Common myeloid progenitor, CD34-positive (primary cell): ENCODE data around the gene TEX29.

Experiments
- CTCF ChIA-PET: fragments of 350-600 bp; sonication (Branson Sonifier 250); formaldehyde crosslinking; loops from one replicate; lab custom pipeline; 2021; ENCODE audit warnings: antibody characterized with exemption; lab: Charles Lee
- POLR2A ChIA-PET: fragments of 350-600 bp; sonication (Branson Sonifier 250); formaldehyde crosslinking; loops from one replicate; lab custom pipeline; 2021; ENCODE audit warnings: antibody characterized with exemption; lab: Charles Lee
- DNase-seq, 3 donors: peaks; one replicate each; pipeline versions ENCODE4 v3.0.0 to v3.0.0-alpha.2; 2013
- H3K27ac ChIP-seq, 2 experiments: 1 replicate in 1 of 2; 2 replicates in 1 of 2; pipeline ENCODE4 v1.7.0; 2013; ENCODE audit warnings: inconsistent platforms in 2 of 2, low read length in 2 of 2, mild to moderate bottlenecking in 2 of 2, low read depth in 1 of 2, moderate library complexity in 1 of 2; ENCODE audit not compliant: severe bottlenecking in 2 of 2, insufficient read depth in 1 of 2, poor library complexity in 1 of 2
- H3K27me3 ChIP-seq, 5 experiments: replicated peaks in 2 of 5; 1 replicate in 3 of 5; 2 replicates in 2 of 5; pipeline versions ENCODE4 v1.6.1 to v1.7.0; 2013; ENCODE audit warnings: low read length in 4 of 5, mild to moderate bottlenecking in 2 of 5, moderate library complexity in 2 of 5, inconsistent platforms in 1 of 5; ENCODE audit not compliant: insufficient read depth in 5 of 5, control insufficient read depth in 4 of 5
- H3K36me3 ChIP-seq, 4 experiments: 1 replicate in 2 of 4; 2 replicates in 2 of 4; pipeline versions ENCODE4 v1.6.1 to v1.7.0; 2013; ENCODE audit warnings: low read length in 3 of 4, control low read depth in 1 of 4, mild to moderate bottlenecking in 1 of 4; ENCODE audit not compliant: control insufficient read depth in 4 of 4, insufficient read depth in 4 of 4
- H3K4me1 ChIP-seq, 4 experiments: 1 replicate in 3 of 4; 2 replicates in 1 of 4; pipeline versions ENCODE4 v1.6.1 to v1.7.1; 2013; ENCODE audit warnings: low read length in 3 of 4, mild to moderate bottlenecking in 3 of 4, control low read depth in 1 of 4, inconsistent platforms in 1 of 4, moderate library complexity in 1 of 4; ENCODE audit not compliant: control insufficient read depth in 4 of 4, insufficient read depth in 4 of 4; ENCODE audit errors: control extremely low read depth in 1 of 4
- H3K4me3 ChIP-seq, 7 experiments: 1 replicate in 4 of 7; 2 replicates in 3 of 7; pipeline versions ENCODE4 v1.5.1 to v1.7.0; 2013; ENCODE audit warnings: mild to moderate bottlenecking in 7 of 7, low read length in 6 of 7, moderate library complexity in 6 of 7, inconsistent platforms in 2 of 7, low read depth in 2 of 7, control low read depth in 1 of 7; ENCODE audit not compliant: insufficient read depth in 4 of 7, control insufficient read depth in 1 of 7; ENCODE audit errors: extremely low read depth in 1 of 7
- H3K9me3 ChIP-seq, 5 experiments: 1 replicate in 4 of 5; 2 replicates in 1 of 5; pipeline versions ENCODE4 v1.6.1 to v1.7.1; 2013; ENCODE audit warnings: low read length in 4 of 5, mild to moderate bottlenecking in 2 of 5, inconsistent platforms in 1 of 5, low read depth in 1 of 5, moderate library complexity in 1 of 5; ENCODE audit not compliant: control insufficient read depth in 4 of 5, insufficient read depth in 2 of 5; ENCODE audit errors: control extremely low read depth in 1 of 5
- WGBS: methylation state at CpG from one replicate; pipeline ENCODE4 v1.1.5; 2013; ENCODE audit not compliant: insufficient coverage; 5-methylcytosine and 5-hydroxymethylcytosine counted together

TEX29 gene

DNA sequence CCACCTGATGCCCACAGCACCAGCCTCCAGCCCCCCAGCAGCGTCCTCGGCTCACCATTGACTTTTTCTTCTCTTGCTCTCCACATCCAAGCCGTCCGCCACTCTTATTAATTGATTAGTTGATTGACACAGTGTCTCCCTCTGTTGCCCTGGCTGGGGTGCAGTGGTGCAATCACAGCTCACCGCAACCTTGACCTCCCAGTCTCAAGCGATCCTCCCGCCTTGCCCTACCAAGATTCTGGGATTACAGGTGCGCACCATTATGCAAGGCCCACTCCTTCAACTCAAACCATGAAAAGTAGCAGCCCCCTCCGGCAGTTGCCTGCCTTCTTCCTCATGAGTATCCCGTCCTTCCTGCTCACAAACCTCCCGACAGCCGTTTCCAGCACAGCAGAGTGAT lies 921 bp upstream of the TEX29 start:
- ChIA-PET CTCF (no interaction called here), POLR2A (no interaction called here)
- peaks cover 0 to 10% (median 1%) of the 10 kb centered on the region in 5 experiments for H3K27me3 ChIP-seq
- DNase-seq: no peak
- H3K4me3 ChIP-seq: no peak overlapping the region
- no peak overlapping the region for H3K27ac ChIP-seq
- no peaks in the 10 kb centered on the region for H3K9me3 ChIP-seq
- no peaks in the 10 kb centered on the region for H3K36me3 ChIP-seq
- WGBS: 95% methylated on average over 10 of the region's 12 CpGs
- H3K4me1 ChIP-seq: no peaks in the 10 kb centered on the region

DNA sequence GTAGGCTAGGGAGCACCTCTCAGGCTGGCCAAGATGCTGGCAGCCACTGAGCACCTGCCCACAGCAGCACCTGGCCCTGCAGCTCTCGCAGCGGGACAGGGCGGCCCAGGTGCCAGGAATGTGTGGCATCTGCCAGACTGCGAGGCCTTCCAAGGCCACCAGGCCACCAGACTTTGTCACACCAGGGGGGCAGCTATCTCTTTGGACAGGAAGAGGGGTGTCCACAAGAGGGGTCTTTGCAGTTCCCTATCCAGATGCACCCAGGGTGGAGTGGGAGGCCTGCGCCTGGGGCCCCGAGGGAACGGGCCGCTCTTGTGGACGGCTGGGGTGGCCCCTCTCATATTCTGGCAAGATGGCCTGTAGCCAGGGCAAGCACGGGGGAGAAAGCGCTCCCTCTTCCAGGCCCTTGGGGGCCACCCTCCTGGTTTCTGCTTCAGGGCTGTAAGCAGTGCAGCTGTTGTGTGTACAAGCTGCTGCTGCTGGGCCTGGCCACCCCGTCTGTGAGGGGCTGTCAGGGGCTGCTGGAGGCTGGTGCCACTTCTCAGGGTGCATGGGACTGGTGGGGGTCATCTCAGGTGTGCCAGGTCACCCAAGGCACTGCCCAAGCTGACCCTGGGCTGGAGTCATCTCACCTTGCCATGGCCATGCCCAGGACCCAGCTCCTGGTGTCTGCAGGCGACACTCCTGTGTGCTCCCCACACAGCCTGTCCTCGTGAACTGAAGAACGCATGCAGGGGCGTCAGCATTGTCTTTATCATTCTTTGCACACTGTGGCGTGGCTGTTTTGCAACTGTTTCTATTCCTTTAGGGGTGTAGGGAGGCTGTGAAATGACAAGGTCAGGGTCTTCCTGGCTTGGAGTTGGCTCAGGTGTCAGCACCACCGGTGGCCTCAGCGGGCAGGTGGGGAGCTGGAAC lies 1.8 kb downstream of the TEX29 start:
- ChIA-PET CTCF (no interaction called here), POLR2A (no interaction called here)
- Histone ChIP-seq H3K27me3 (peaks cover 0 to 15% (median 3%) of the 10 kb centered on the region in 5 experiments), H3K27ac (no peak overlapping the region), H3K4me3 (no peak overlapping the region), H3K9me3 (no peaks in the 10 kb centered on the region), H3K4me1 (no peaks in the 10 kb centered on the region), H3K36me3 (no peaks in the 10 kb centered on the region)
- WGBS: 94% methylated on average over 15 of the region's 19 CpGs
- DNase-seq: no peak

DNA sequence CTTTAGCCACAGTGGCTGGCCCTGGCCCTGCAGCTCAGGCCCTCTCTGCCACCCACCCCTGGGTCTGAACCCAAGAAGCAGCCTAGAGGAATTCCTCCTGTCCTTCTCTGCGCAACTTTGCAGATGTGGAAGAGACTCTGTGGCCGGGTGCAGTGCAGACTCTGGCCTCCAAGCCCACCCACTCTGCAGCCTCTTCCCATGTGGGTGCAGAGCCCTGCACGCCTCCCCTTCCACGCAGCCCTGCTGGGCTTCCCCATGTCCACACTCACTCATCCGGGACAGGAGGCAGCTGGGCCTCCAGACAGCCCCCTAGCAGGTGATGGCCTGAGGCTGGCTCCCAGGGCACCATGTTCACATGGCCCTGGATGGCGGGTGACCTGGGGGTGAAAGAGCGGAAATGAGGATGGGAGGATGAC lies 2.5 kb downstream of the TEX29 start:
- no peaks in the 10 kb centered on the region for H3K4me1 ChIP-seq
- POLR2A ChIA-PET: no interaction called here
- CTCF ChIA-PET: interaction anchor here (0.6 kb wide), 1 partner anchor 624 kb away, joined by 3 read pairs; no protein-coding TSS in a partner anchor
- H3K27ac ChIP-seq: no peak overlapping the region
- DNase-seq: no peak
- no peak overlapping the region for H3K4me3 ChIP-seq
- H3K27me3 ChIP-seq: peaks cover 0 to 20% (median 3%) of the 10 kb centered on the region in 5 experiments
- H3K36me3 ChIP-seq: no peaks in the 10 kb centered on the region
- H3K9me3 ChIP-seq: no peaks in the 10 kb centered on the region
- 92% methylated on average over 5 of the region's 7 CpGs for WGBS

DNA sequence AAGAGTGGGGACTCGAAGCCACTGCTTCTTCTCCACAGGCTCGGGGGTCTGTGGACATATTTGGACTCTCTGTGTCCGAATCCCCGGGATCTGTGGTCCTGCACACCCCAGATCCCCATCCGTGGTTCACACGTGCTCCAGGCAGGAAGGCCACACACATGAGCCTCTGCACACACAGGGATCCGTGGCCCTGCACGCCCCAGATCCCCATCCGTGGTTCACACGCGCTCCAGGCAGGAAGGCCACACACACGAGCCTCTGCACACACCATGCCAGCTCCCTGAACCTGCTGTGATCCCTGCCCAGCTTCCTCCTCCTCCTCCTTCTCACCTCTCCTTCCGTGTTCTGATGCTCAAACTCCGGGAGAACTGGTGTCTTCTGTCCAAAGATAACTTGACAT lies 3.1 kb downstream of the TEX29 start:
- 92% methylated on average over 12 of the region's 14 CpGs for WGBS
- CTCF ChIA-PET: interaction anchor here (0.6 kb wide), 1 partner anchor 625 kb away, joined by 3 read pairs; no protein-coding TSS in a partner anchor
- no peak for DNase-seq
- Histone ChIP-seq H3K9me3 (no peaks in the 10 kb centered on the region), H3K36me3 (no peaks in the 10 kb centered on the region), H3K4me1 (no peaks in the 10 kb centered on the region), H3K27me3 (peaks cover 0 to 20% (median 3%) of the 10 kb centered on the region in 5 experiments), H3K27ac (no peak overlapping the region), H3K4me3 (no peak overlapping the region)
- POLR2A ChIA-PET: no interaction called here

DNA sequence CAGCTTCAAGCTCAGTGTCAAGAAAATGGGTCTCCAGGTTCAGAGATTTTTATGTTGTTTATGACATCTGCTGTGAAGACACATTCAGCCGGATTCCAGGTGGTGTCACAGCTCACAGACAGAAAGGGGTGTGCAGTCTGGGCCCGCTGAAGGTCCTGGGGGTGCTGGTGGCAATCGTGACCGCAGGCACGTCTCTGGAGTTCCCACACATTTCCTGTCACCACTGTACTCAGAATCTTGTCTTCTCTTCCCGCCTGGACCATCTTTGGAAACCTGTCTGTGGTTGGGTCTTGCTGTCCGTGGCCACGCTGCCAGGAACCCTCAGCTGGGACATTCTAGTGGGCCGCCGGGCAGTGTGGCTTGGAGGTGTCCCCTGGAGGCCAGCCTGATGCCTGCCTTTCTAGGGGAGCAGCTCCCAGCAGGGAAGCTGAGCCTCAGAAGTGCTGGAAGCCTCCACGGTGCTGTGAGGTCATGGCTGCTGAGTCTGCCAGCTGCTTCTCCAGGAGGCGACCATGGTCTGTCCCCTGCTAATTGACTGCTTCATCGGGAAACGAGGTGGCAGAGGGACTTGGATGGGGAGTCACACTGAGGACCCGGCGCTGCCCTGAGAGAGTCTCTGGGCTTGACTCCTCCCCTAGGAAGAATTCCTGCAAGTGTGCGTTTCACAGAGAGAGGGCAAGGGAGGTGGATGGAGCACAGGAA lies 3.7 kb downstream of the TEX29 start:
- POLR2A ChIA-PET: no interaction called here
- H3K27ac ChIP-seq: no peak overlapping the region
- no peak for DNase-seq
- 81% methylated on average over 14 of the region's 17 CpGs for WGBS
- CTCF ChIA-PET: no interaction called here
- H3K27me3 ChIP-seq: peaks cover 0 to 20% (median 3%) of the 10 kb centered on the region in 5 experiments
- no peaks in the 10 kb centered on the region for H3K9me3 ChIP-seq
- no peaks in the 10 kb centered on the region for H3K36me3 ChIP-seq
- no peak overlapping the region for H3K4me3 ChIP-seq
- no peaks in the 10 kb centered on the region for H3K4me1 ChIP-seq

DNA sequence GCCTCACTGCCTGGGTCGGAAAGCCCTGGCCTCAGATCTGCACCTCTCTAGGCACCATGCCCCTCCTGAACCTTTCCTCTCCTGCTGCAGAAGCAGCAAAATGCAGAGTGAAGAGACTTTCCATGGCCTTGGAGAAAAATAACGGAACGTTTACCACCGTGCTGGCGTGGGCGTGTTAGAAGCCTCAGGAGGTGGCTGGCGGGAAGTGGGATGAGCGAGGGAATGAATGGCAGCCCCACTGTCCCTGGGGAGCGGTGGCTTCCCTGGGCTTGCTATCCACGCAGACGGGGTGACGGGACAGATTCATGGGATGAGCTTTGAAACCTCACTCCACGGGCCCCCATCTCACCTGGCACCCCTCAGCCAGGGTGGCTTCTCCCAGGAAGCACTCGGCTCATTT lies 4.3 kb downstream of the TEX29 start:
- WGBS: 90% methylated on average over 14 of the region's 14 CpGs
- H3K4me1 ChIP-seq: no peaks in the 10 kb centered on the region
- DNase-seq: no peak
- H3K27ac ChIP-seq: no peak overlapping the region
- no peaks in the 10 kb centered on the region for H3K36me3 ChIP-seq
- H3K27me3 ChIP-seq: peaks cover 0 to 20% (median 3%) of the 10 kb centered on the region in 5 experiments
- no peaks in the 10 kb centered on the region for H3K9me3 ChIP-seq
- POLR2A ChIA-PET: no interaction called here
- CTCF ChIA-PET: no interaction called here
- H3K4me3 ChIP-seq: no peak overlapping the region
